Activated naive CD4-positive, alpha-beta T cell treated with anti-CD3 and anti-CD28 coated beads for 36 hours (primary cell): Measurements from ENCODE around the gene ERICH6. TPM values are rescaled to one million over a fixed set of nuclear protein-coding genes. Genes with fewer than 3 reads are reported as not detected.
"Not testable (repeated sequence)": the region's sequence is repeated elsewhere in the genome, so short reads cannot be mapped to it uniquely, and the experiment has no call there.

Experiments used
- CTCF ChIA-PET: fragments of 350-600 bp; sonication (Branson Sonifier 250); formaldehyde crosslinking; loops from one replicate; lab custom pipeline; 2021; ENCODE audit warnings: antibody characterized with exemption; lab: Charles Lee
- DNase-seq: peaks from one replicate; pipeline ENCODE4 v3.0.0-alpha.2; 2020
- H3K27ac Mint-ChIP-seq: one replicate; pipeline ENCODE4 v1.8.0; 2021; ENCODE audit warnings: mild to moderate bottlenecking, mixed read lengths
- H3K27me3 Mint-ChIP-seq: one replicate; pipeline ENCODE4 v1.8.0; 2021; ENCODE audit warnings: low read depth, mixed read lengths
- H3K36me3 Mint-ChIP-seq: one replicate; pipeline ENCODE4 v1.8.0; 2021; ENCODE audit warnings: low read depth, mixed read lengths
- H3K4me1 Mint-ChIP-seq: one replicate; pipeline ENCODE4 v1.8.0; 2021; ENCODE audit warnings: low read depth, mixed read lengths
- H3K4me3 Mint-ChIP-seq: one replicate; pipeline ENCODE4 v1.8.0; 2021; ENCODE audit warnings: mild to moderate bottlenecking, moderate library complexity, mixed read lengths
- H3K9me3 Mint-ChIP-seq: one replicate; pipeline ENCODE4 v1.8.0; 2021; ENCODE audit warnings: mixed read lengths
- intact Hi-C: fragments of 100-400 bp; cut with micrococcal nuclease; formaldehyde crosslinking; loops from one replicate; pipeline ENCODE4 v1.15.1; 2023
- total RNA-seq, 2 experiments: library from RNA; stranded (reverse); gene quantifications; one replicate each; pipeline ENCODE4 v1.2.3, GENCODE V29; 2021

Gene ERICH6
- total RNA-seq, 2 experiments from 2014 or later = not detected

- no peak for DNase-seq
- H3K9me3 Mint-ChIP-seq = no peaks in the 10 kb centered on the region
- no peak overlapping the region for H3K4me3 Mint-ChIP-seq
- intact Hi-C loops = no loop called here
- CTCF ChIA-PET = no interaction called here
- peaks cover 9% of the 10 kb centered on the region for H3K4me1 Mint-ChIP-seq
- H3K36me3 Mint-ChIP-seq = peaks cover 28% of the 10 kb centered on the region
- H3K27me3 Mint-ChIP-seq = no peaks in the 10 kb centered on the region
- H3K27ac Mint-ChIP-seq = peak overlapping the region; percentile 37
These were observed 77.4 kb downstream of the ERICH6 start for GRCh38 chr3:150626148-150626930.

- intact Hi-C loops = no loop called here
- peaks cover 26% of the 10 kb centered on the region for H3K4me1 Mint-ChIP-seq
- H3K27ac Mint-ChIP-seq = peak overlapping the region; percentile 9
- DNase-seq = no peak
- H3K9me3 Mint-ChIP-seq = no peaks in the 10 kb centered on the region
- no peaks in the 10 kb centered on the region for H3K27me3 Mint-ChIP-seq
- no peak overlapping the region for H3K4me3 Mint-ChIP-seq
- H3K36me3 Mint-ChIP-seq = peaks cover 26% of the 10 kb centered on the region
- CTCF ChIA-PET = interaction anchor here (0.6 kb wide), 1 partner anchor 22 kb away, joined by 3 read pairs; no protein-coding TSS in a partner anchor
These were observed 79.8 kb downstream of the ERICH6 start for GRCh38 chr3:150623945-150624344.

DNA sequence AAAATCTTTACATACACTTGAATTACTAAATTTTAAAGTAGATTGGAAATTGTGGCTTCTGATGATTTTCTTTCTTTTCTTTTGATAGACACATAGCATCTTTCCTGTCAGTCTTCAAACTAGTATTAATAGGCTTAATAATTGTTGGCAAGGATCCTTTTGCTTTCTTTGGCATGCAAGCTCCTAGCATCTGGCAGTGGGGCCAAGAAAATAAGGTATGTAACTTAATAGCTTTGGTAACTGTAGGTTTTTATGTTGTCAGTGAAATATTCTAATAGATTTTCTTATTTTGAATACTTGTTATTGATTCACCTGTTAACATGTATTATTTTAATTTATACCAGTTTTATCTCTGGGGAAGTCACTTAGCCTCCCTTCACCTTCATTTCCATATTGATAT, 80.8 kb downstream of the ERICH6 start:
- peaks cover 34% of the 10 kb centered on the region for H3K4me1 Mint-ChIP-seq
- H3K4me3 Mint-ChIP-seq, H3K27me3 Mint-ChIP-seq, DNase-seq, intact Hi-C loops, CTCF ChIA-PET, H3K9me3 Mint-ChIP-seq, H3K27ac Mint-ChIP-seq: not testable (repeated sequence)
- peaks cover 34% of the 10 kb centered on the region for H3K36me3 Mint-ChIP-seq

DNA sequence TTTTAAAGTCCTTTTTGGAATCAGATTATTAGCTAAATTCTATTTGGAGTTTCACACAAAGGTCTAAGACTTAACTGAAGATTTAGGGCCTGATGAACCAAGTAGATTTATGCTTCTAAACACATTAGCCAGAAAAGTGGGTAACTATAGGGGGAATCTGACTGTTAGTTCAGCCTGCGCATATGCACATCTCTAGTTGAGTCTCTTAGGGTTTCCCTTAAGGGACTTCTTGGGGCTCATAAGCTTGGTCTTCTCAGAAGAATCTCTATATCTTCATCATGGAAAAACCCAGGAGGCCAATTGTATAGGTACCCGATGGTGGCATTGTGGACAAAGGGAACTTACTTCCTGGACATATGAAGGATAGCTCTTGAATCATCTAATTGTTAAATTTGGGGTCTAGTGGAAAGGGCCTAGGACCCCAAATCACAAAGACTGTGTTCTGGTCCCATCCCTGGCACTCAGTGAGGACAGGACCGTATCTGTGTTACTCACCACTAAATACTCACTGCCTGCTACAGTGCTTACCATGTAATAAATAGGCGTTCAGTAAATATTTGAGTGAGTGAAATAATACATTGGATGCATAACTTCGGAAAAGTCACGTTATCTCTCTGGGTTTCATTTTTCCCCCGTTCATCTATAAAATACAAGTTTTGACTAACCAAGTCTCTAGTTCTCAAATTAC, 83.6 kb downstream of the ERICH6 start:
- intact Hi-C loops = no loop called here
- H3K27me3 Mint-ChIP-seq = no peaks in the 10 kb centered on the region
- no peak overlapping the region for H3K4me3 Mint-ChIP-seq
- no peaks in the 10 kb centered on the region for H3K9me3 Mint-ChIP-seq
- no peak for DNase-seq
- no peak overlapping the region for H3K27ac Mint-ChIP-seq
- CTCF ChIA-PET = no interaction called here
- H3K4me1 Mint-ChIP-seq = peaks cover 41% of the 10 kb centered on the region
- H3K36me3 Mint-ChIP-seq = peaks cover 27% of the 10 kb centered on the region

DNA sequence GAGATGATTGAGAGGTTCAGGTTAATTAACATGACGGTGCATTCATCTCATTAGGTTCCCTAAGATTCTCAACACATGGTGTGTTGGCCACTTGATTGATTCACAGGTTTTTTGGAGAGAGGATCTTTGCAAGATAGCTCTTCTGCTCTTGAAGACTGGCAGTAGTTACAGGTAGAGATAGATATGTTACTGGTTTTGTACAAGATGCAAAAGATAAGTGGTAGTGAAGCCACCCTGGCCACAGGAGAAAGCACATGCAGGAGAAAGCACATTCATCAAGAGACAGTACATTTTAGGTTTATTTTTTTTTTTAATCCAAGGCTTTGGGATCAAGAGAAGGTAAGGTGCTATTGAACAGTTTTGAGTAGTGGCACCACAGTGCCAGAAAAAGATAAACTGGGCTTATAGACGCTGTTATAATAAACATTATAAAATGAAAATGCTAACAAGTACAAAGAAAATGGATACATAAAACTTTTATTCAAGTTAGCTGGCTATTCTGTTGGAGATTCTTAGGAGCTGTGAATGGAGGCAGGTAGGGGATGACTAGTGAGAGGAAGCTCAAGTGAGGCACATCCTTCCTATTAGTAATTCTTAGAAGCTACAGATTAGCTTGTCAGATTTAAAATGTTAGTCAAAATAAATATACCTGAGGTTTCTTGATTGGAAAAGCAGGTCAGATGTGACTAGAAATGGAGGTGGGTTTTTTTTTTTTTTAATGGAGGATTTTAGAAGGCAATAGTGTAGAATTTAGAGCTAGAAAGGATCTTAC, 89.8 kb downstream of the ERICH6 start:
- peaks cover 44% of the 10 kb centered on the region for H3K36me3 Mint-ChIP-seq
- intact Hi-C loops = loop anchor here (1.0 to 5.0 kb wide), 5 partner anchors 31 to 588 kb away; partner anchors contain the start of gene GPR171

GRCh38 chr3:150613034-150613433, 90.7 kb downstream of the ERICH6 start:
- Mint-ChIP-seq H3K27ac (no peak overlapping the region), H3K4me1 (peaks cover 59% of the 10 kb centered on the region), H3K9me3 (peaks cover 3% of the 10 kb centered on the region), H3K4me3 (no peak overlapping the region), H3K27me3 (no peaks in the 10 kb centered on the region), H3K36me3 (peaks cover 37% of the 10 kb centered on the region)
- CTCF ChIA-PET = no interaction called here
- DNase-seq = no peak
- intact Hi-C loops = loop anchor here (2.0 to 5.0 kb wide), 3 partner anchors 68 to 589 kb away; partner anchors contain the start of gene GPR171

More for the DNA sequence above, 89.8 kb downstream of the ERICH6 start:
- Mint-ChIP-seq H3K27me3 (no peaks in the 10 kb centered on the region), H3K4me3 (no peak overlapping the region), H3K9me3 (peaks cover 3% of the 10 kb centered on the region), H3K4me1 (peaks cover 59% of the 10 kb centered on the region), H3K27ac (peak overlapping the region; percentile 6)
- peak; percentile 17 for DNase-seq
- CTCF ChIA-PET = interaction anchor here (0.6 kb wide), 1 partner anchor 68 kb away, joined by 3 read pairs; no protein-coding TSS in a partner anchor

DNA sequence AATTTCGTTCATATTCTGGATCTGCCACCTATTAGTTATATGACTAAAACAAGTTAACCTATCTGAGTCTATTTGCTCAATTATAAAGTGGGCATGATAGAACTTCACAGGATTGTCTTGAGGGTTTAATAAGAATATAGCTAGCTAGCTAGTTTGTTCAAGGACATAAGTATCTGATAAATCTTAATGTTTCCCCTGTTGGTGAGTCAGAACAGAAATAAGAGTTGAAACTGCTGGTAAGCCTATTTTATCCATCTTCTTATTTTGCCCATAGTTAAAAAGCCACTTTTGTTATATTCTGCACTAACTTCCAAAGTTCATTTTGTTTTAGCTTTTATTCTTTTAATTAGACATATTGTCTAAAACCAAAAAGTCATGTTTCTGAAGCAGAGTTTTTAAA, 91.2 kb downstream of the ERICH6 start:
- Mint-ChIP-seq H3K4me3 (no peak overlapping the region), H3K4me1 (peaks cover 61% of the 10 kb centered on the region), H3K27me3 (no peaks in the 10 kb centered on the region), H3K36me3 (peaks cover 32% of the 10 kb centered on the region), H3K9me3 (peaks cover 3% of the 10 kb centered on the region), H3K27ac (no peak overlapping the region)
- DNase-seq = no peak
- intact Hi-C loops = loop anchor here (2.0 to 5.0 kb wide), 3 partner anchors 68 to 590 kb away; partner anchors contain the start of gene GPR171
- CTCF ChIA-PET = interaction anchor here (1.3 kb wide), 1 partner anchor 91 kb away, joined by 5 read pairs; the partner anchor contains the start of gene ERICH6

- no peak overlapping the region for H3K27ac Mint-ChIP-seq
- H3K9me3 Mint-ChIP-seq = peaks cover 3% of the 10 kb centered on the region
- no peak for DNase-seq
- CTCF ChIA-PET = interaction anchor here (1.3 kb wide), 1 partner anchor 92 kb away, joined by 5 read pairs; the partner anchor contains the start of gene ERICH6
- H3K4me1 Mint-ChIP-seq = peaks cover 67% of the 10 kb centered on the region
- peaks cover 39% of the 10 kb centered on the region for H3K36me3 Mint-ChIP-seq
- H3K27me3 Mint-ChIP-seq = no peaks in the 10 kb centered on the region
- intact Hi-C loops = loop anchor here (2.0 to 5.0 kb wide), 3 partner anchors 69 to 591 kb away; partner anchors contain the start of gene GPR171
- H3K4me3 Mint-ChIP-seq = no peak overlapping the region
These were observed 92.1 kb downstream of the ERICH6 start for GRCh38 chr3:150611666-150612065.

GRCh38 chr3:150610785-150611184, 92.9 kb downstream of the ERICH6 start:
- intact Hi-C loops = loop anchor here (5.0 kb wide), 2 partner anchors 172 to 592 kb away; partner anchors contain the start of gene GPR171
- peaks cover 3% of the 10 kb centered on the region for H3K9me3 Mint-ChIP-seq
- CTCF ChIA-PET = interaction anchor here (1.2 kb wide), 1 partner anchor 127 kb away, joined by 3 read pairs; no protein-coding TSS in a partner anchor
- peaks cover 72% of the 10 kb centered on the region for H3K4me1 Mint-ChIP-seq
- no peak for DNase-seq
- H3K4me3 Mint-ChIP-seq = no peak overlapping the region
- H3K36me3 Mint-ChIP-seq = peaks cover 47% of the 10 kb centered on the region
- H3K27me3 Mint-ChIP-seq = no peaks in the 10 kb centered on the region
- no peak overlapping the region for H3K27ac Mint-ChIP-seq

- CTCF ChIA-PET = interaction anchor here (1.2 kb wide), 1 partner anchor 128 kb away, joined by 3 read pairs; no protein-coding TSS in a partner anchor
These were observed 93.7 kb downstream of the ERICH6 start for GRCh38 chr3:150609988-150610387.

More at GRCh38 chr3:150609988-150610387, 93.7 kb downstream of the ERICH6 start:
- no peaks in the 10 kb centered on the region for H3K27me3 Mint-ChIP-seq
- peaks cover 46% of the 10 kb centered on the region for H3K36me3 Mint-ChIP-seq
- H3K9me3 Mint-ChIP-seq = peaks cover 3% of the 10 kb centered on the region
- no peak overlapping the region for H3K4me3 Mint-ChIP-seq
- peaks cover 79% of the 10 kb centered on the region for H3K4me1 Mint-ChIP-seq
- peak overlapping the region; percentile 76 for H3K27ac Mint-ChIP-seq
- no peak for DNase-seq
- intact Hi-C loops = loop anchor here (5.0 kb wide), 2 partner anchors 172 to 592 kb away; partner anchors contain the start of gene GPR171
